HG03565 (cell line): ENCODE data around the gene DENND1C.

Experiments
- ATAC-seq: cut with Tn5 transposase; IDR thresholded peaks from one replicate; pipeline ENCODE4 v1.9.1; 2021; ENCODE audit warnings: mild to moderate bottlenecking, moderate library complexity; ENCODE audit not compliant: unreplicated experiment

The DENND1C gene, protein sequence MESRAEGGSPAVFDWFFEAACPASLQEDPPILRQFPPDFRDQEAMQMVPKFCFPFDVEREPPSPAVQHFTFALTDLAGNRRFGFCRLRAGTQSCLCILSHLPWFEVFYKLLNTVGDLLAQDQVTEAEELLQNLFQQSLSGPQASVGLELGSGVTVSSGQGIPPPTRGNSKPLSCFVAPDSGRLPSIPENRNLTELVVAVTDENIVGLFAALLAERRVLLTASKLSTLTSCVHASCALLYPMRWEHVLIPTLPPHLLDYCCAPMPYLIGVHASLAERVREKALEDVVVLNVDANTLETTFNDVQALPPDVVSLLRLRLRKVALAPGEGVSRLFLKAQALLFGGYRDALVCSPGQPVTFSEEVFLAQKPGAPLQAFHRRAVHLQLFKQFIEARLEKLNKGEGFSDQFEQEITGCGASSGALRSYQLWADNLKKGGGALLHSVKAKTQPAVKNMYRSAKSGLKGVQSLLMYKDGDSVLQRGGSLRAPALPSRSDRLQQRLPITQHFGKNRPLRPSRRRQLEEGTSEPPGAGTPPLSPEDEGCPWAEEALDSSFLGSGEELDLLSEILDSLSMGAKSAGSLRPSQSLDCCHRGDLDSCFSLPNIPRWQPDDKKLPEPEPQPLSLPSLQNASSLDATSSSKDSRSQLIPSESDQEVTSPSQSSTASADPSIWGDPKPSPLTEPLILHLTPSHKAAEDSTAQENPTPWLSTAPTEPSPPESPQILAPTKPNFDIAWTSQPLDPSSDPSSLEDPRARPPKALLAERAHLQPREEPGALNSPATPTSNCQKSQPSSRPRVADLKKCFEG

DNA sequence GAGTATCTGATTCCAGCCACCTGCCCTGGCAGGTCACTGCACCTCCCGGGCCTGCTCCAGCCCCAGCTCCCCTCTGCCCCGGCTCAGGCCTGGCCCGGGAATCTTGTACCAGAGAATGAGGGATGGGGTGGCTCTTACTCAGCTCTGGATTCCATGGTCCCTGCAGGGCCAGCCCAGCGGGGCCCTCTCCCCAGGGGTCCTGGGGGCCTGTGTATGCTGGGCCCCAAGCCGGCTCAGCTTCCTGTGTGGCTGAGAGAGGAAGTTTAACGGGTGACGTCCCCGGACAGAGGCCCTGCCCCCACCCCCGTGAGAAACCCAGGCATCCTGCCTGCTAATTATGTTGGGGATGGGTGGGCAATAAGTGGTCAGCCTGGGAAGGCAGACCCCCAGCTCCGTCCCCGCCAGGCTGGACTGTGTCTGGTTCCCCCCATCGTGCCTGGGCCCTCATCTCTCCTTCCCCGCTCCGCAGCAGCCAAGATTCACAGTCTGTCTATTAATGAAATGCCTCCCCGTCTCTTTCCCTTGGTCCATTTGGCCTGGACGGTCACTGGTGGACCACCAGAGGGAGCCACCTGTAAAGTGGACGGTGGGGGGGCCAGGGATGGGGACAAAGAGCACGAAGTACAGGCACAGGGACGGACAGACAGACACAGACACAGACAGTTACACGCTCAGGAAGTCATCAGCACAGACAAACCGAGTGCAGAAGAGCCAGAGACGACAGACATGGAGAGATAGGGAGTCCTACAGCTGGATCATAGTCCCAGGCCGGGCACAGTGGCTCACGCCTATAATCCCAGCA is at the start of gene DENND1C:
Gene DENND1C, minus strand, starts transcription at position 247 of the 802 bp plus-strand sequence. Its CDS starts 92 bp downstream, at position 155.
- no peak for ATAC-seq

DNA sequence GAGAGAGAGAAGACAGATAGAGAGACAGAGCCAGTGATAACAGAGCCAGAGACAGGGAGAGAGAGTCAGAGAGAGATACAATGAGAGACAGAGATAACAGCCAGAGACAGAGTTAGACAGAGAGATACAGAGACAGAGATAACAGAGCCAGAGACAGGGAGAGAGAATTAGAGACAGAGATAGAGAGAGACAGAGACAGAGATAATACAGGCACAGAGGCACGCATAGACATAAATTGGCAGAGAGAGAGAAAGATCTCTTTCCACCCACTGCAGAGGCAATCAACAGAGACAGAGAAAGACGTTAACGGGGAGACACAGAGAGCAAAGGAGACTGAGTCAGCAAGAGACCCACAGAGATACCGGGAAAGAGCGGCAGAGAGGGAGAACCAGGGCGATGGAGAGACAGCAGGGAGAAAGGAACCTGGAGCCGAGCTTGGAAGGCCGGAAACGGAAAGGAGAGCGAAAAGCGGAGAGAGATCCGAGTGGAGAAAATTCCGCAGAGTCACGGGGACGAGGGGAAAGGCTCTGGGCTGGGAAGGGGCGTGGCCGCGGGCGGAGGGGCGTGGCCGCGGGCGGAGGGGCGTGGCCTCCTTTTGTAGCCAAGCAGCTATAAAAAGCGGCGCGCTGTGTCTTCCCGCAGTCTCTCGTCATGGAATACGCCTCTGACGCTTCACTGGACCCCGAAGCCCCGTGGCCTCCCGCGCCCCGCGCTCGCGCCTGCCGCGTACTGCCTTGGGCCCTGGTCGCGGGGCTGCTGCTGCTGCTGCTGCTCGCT is 49.0 kb upstream of the DENND1C start, which contains the start of gene TNFSF9:
Gene TNFSF9, plus strand, starts transcription at position 641 of the 777 bp plus-strand sequence. Its CDS starts 11 bp downstream, at position 652.
- peak; percentile 20 for ATAC-seq

DNA sequence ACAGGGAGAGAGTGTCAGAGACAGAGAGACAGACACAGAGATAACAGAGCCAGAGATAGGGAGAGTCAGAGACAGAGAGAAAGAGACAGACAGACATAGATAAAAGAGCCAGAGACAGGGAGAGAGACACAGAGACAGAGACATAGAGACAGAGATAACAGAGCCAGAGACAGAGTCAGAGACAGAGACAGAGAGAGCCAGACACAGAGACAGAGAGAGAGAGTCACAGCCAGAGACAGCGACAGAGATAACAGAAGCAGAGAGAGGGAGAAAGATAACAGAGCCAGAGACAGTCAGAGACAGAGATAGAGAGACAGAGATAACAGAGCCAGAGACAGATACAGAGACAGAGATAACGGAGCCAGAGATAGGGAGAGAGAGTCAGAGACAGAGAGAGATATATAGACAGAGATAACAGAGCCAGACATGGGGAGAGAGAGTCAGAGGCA is 48.4 kb upstream of the DENND1C start:
- no peak for ATAC-seq

DNA sequence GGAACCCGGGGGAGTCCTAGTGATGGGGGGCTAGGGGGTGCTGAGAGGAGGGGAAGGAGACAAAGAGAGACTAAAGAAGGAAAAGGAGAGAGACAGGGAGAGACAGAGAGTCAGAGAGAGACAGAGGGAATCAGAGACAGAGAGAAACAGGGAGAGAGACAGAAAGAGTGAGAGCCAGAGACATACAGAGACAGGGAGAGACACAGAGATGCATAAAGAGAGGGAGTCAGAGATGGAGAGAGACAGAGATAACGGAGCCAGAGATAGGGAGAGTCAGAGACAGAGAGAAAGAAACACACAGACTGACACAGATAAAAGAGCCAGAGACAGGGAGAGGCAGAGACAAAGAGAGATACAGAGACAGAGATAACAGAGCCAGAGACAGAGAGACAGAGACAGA is 47.8 kb upstream of the DENND1C start:
- no peak for ATAC-seq

DNA sequence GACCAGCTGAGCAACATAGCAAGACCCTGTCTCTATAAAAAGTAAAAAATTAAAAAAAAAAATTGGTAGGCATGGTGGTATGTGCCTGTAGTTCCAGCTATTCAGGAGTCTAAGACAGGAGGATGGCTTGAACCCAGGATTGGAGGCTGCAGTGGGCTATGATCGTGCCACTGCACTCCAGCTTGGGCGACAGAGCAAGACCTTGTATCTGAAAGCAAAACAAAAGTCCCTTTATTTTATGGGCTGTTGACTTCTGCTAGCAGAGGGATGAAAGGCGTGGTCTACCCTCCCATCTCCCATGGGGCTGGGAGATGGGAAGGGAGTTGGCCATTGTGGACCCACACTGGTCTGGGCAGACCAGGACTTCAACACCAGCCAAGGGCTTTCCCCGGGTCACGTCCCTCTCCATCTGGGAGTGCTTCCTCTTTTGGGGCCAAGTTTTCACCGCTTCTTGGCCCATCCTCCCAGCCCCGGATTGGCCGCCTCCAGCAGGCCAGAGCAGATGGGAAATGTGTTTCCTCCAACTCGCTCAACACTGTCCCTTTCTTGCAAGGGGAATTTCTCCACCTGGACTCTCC is 47.0 kb upstream of the DENND1C start:
- ATAC-seq: no peak

DNA sequence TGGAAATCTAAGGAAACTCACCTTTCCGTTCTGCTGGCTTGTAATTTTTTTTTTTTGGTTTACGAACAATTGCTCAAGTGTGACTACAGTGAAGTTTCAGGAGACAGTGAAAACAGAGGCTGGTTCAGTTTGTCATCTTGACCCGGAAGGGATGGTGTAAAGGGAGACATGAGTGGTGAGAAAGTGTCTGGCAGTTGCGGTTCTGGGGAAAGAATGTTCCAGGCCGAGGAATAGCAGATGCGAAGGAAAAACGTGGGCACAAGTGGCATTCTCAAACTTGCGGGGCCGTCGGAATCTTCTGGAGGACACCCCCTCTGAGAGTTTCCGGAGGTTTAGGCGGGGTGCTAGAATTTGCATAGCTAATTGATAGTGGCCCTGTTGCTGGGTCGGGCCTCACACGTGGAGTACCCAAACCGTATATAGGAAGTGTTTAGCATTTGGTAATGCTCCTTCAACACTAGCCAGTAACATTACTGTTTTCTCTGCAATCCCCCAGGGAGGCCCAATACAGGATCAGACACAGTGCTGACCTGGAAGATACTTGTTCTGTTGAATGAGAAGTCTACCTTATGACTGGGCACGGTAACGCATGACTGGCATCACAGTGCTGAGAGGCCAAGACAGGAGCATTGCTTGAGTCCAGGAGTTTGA is 46.4 kb upstream of the DENND1C start:
- peak; percentile 41 for ATAC-seq

DNA sequence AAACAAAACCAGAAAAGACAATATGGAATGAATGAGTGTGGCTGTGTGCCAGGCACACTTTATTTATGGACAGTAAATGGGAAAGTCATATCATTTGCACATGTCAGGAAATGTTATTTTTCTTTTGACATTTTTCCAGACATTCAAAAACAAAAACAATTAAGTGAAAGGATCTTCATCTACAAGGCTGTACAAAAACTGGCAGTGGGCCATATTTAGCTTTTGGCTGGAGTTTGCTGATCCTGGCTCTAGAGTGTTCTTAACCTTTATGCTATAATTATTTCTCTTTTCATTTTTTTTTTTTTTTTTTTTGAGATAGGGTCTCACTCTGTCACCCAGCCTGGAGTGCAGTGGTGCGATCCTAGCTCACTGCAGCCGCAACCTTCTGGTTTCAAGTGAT is 42.7 kb upstream of the DENND1C start:
- ATAC-seq: no peak

DNA sequence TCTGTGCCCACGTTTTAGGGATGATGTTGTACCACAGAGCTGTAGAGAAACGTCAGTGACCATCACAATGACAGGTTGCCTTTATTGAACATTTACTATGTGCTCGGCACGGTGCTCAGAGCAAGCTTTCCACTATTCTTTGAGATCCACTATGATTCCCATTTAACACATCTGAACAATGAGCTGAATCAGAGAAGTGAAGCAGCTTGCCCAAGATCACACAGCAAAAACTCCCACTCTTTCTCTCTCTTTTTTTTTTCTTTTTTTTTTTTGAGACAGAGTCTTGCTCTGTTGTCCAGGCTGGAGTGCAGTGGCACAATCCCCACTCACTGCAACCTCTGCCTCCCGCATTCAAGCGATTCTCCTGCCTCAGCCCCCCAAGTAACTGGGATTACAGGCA is 41.1 kb upstream of the DENND1C start:
- ATAC-seq: no peak

DNA sequence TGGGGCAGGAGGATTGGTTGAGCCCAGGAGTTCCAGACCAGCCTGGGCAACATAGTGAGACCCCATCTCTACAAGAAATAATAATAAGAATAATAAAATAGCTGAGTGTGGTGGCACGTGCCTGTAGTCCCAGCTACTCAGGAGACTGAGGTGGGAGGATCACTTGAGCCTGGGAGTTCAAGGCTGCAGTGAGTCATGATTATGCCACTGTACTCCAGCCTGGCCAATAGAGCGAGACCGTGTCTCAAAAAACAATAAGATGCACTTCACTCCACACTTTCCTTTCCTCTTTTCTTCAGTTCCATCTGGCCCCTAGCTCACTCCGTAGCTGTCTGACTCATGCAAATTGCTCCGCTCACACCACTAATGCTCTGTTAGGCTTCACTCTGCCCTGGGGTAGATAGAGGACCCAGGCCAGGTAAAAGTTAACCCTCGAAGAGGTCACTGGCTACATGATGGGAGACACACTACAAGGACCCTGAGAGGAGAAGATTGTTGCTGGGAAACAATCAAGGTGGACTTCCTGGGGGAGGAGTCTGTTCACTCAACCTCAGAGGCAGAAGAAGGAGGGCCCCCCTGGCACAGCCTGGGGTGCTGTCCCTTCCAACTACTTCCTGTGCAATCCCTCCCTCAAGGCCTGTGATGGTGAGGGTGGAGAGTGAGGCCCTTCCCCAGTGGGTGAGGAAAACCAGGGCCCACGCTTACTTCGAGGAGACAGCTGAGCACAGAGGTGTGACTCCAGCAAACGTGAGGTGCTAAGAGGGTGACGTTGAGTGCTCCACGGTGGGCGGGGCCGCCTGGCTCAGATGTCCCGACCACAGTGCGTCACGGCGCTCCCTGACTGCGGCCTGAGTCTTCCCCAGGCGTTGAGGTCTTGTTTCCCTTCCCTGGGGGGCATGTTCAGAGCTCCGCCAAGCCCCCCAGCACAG is 40.4 kb upstream of the DENND1C start:
- ATAC-seq: peak; percentile 34

DNA sequence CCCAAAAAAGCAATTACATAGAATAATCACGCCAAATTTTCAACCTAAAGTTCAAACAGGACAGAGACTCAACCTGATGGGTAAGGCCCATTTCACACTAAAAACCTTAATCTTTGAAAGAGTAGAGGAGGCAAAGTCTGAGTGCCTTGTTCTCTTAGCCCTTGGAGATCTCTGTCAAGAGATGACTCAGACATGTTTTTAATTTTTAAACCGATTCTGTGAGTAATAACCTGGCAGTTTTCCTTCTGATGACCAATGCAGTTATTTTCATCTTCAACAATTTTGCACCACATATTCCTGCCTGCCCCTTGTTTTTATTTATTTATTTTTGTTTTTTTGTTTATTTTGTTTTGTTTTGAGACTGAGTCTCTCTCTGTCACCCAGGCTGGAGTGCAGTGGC is 37.7 kb upstream of the DENND1C start:
- no peak for ATAC-seq

DNA sequence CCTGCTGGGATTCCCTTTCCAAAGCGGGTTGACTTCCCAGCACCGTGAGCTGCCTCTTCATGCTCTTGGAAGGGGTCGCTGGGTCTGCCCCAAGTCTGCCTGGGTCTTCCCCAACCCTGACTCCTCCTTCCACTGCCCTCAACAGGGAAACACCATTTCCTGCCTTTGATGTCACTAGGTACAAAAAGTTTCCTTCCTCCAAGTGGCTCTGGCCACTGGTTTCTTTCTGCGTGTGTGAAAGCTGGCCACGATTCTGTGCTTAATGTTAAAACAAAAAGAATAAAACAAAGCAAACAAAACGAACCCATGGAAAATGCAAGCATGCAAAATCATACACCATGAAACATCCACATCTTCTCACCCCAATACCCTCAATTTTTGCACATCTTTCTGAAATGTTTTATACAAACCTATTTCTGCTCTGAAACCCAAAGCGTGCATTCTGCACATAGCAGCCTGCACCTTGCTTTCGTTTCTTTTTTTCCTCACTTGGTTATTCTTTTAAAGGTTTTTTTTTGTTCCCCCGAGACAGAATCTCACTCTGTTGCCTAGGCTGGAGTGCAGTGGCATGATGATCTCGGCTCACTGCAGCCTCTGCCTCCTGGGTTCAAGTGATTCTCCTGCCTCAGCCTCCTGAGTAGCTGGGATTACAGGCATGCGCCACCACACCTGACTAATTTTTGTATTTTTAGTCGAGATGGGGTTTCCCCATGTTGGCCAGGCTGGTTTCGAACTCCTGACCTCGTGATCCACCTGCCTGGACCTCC is 36.7 kb upstream of the DENND1C start:
- peak; percentile 23 for ATAC-seq

DNA sequence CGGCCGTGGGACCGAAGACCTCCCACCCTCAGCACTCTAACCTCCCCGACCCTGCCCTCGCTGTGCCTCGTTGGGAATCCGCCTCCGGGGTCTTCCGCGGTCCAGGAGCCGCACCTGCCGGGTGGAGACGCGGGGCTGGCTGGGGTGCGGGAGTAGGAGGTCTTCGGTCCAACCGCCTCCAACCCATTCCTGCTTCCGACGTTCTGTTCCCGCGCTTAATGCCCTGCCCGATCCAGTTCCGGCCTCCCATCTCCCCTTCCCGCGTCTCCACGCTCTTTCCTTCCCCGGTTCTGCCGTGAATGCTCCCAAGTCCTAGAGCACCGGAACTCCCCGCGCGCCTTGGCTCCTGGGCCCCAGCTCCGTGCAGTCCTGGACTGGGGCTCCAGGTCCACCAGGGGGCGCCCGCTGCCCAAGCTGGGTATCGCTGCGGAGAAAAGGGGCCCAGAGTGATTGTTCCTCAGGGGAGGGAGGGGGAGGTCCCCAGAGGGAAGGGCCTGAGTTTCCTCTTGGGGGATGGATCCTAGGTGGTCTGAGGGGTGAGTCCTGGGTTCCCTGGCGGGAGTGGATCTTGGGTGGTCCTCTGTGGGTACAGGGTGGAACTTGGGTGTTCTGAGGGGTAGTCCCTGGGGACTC is 35.2 kb upstream of the DENND1C start:
- ATAC-seq: peak; percentile 32

DNA sequence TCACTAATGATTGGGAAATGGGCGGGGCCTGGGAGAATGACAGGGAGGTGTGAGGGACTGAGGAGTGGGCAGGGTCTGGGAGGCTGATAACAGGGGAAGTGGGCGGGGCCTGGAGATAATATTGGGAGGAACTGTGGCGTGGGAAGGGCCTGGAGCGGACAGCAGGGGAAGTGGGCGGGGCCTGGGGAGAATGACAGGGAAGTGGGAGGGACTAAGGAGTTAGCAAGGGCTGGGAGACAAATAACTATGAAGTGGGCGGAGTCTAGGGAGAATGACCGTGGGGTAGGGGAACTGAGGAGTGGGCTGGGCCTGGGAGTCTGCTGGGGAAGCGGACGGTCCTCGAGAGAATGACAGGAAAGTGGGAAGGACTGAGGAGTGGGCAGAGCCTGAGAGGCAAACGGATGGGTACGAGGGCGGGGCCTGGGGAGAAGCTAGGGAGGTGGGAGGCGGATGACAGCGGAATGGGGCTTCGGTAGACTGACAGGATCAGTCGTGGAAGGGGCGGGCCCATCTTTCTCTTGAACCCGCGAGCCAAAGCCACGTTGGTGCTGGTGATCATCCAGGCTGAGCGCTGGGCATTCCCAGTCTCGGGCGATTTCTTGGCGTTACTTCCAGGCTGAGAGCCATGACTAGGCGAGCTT is 34.6 kb upstream of the DENND1C start:
- no peak for ATAC-seq

DNA sequence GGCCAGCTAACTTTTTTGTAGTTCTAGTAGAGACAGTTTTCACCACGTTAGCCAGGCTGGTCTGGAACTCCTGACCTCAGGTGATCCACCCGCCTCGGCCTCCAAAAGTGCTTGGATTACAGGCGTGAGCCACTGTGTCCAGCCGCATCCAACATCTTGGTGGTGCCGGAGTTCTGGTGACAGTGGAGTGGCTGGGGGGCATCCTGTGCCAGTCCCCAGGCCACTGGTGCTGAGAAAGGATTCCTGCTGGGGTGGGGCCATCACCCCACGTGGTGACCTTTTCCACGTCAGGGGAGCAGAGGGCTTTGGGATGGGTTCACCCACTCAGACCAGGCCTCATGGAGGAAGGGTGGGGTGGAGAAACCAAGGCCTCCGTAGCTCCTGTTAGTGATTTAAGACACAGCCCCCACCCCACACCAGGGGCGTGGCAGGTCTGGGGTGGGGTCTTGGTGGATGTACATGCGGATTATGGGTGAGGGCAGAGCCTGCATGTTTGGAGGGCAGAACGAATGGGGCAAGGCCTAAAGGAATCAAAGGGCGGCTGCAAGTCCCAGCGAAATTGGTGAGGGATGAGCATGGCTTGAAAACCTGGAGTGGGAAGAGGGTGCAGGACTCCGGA is 33.4 kb upstream of the DENND1C start:
- ATAC-seq: no peak

DNA sequence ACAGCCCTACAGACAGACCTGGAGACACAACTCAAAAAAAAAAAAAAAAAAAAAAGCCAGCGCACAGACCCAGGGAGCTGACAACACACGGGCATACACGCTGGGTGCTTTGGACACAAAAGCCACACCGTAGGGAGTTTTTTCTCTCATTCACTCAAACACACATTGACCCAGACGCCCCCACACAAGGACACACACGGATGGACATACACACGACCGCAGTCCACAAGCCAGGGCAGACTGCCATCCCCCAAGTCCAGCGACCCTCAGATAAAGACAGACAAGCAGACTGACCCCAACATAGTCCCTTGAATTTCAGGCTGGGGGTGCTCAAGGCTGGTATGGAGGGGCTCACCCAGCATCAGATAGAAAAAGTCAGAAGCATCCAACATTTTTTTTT is 32.5 kb upstream of the DENND1C start:
- no peak for ATAC-seq

DNA sequence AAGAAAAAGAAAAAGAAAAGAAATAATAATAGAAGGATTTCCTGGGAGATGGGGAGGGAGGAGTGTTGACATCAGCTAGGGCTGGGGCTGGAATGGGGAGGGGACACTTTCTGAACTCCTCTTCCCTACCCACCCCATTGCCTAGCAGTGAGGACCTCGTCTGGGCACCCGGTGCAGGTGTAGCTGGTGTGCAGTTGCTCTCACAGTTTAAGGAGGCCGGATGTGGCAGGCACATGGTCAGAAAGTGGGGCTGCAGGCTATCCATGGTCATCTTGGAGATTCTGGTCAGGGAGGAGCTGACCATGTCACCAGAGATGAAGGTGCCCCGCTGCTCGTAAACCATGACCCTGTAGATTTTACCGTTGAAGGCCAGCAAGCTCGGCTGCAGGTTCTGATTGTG is 29.0 kb upstream of the DENND1C start:
- ATAC-seq: no peak
